Endothelial cell of umbilical vein (primary cell): ENCODE measurements around the gene RAP2A. TPM values are rescaled to one million over a fixed set of nuclear protein-coding genes. Genes with fewer than 3 reads are reported as not detected.

Experiments used
- BruUV-seq: library from RNA; stranded (reverse); fragments of 400-500 nt; replicated peaks from 2 replicates; lab custom pipeline; 2021; lab: Mats Ljungman, UMichigan
- CTCF ChIA-PET: fragments of 300-600, 350-600 bp; sonication (Branson Sonifier 250); formaldehyde crosslinking; loops from one replicate; lab custom pipeline; 2021; ENCODE audit warnings: antibody characterized with exemption, inconsistent platforms; lab: Charles Lee
- POLR2A ChIA-PET: fragments of 300-600, 350-600 bp; sonication (Branson Sonifier 250); formaldehyde crosslinking; loops from one replicate; lab custom pipeline; 2021; ENCODE audit warnings: antibody characterized with exemption, inconsistent platforms; lab: Charles Lee
- DNase-seq: peaks from one replicate; pipeline ENCODE4 v3.0.0-alpha.2; 2011; ENCODE audit warnings: low read depth, low spot score
- FAIRE-seq: peaks from 2 replicates; lab custom pipeline; 2011; peaks lifted over from hg19 to GRCh38; lab: Jason Lieb, UNC
- H2AFZ ChIP-seq: 2 replicates; pipeline ENCODE4 v1.6.0; 2012; ENCODE audit warnings: low read depth, low read length, control low read depth, inconsistent platforms
- H3K27ac ChIP-seq: 2 replicates; pipeline ENCODE4 v1.5.1; 2011; ENCODE audit warnings: low read depth, mild to moderate bottlenecking, control low read depth, low read length, moderate library complexity; ENCODE audit not compliant: insufficient read depth
- H3K27me3 ChIP-seq, 2 experiments: 2 replicates each; pipeline versions ENCODE4 v1.6.0 to v1.6.1; 2011; ENCODE audit warnings: low read length in 2 of 2, mixed read lengths in 1 of 2; ENCODE audit not compliant: control insufficient read depth in 2 of 2, insufficient read depth in 2 of 2
- H3K36me3 ChIP-seq, 2 experiments: 2 replicates in 1 of 2; 3 replicates in 1 of 2; pipeline ENCODE4 v1.5.1; 2011; ENCODE audit warnings: low read length in 2 of 2, mild to moderate bottlenecking in 1 of 2, moderate library complexity in 1 of 2; ENCODE audit not compliant: control insufficient read depth in 2 of 2, insufficient read depth in 2 of 2; ENCODE audit errors: extremely low read depth in 1 of 2
- H3K4me1 ChIP-seq: 3 replicates; pipeline ENCODE4 v1.5.1; 2011; ENCODE audit warnings: mild to moderate bottlenecking, low read length; ENCODE audit not compliant: control insufficient read depth, insufficient read depth; ENCODE audit errors: extremely low read depth
- H3K4me2 ChIP-seq: 2 replicates; pipeline ENCODE4 v1.6.1; 2011; ENCODE audit warnings: low read length, control low read depth, mixed read lengths; ENCODE audit not compliant: insufficient read depth
- H3K4me3 ChIP-seq, 3 experiments: fragments of 200-600 bp in 1 of 3; sonication (generic), shearing (Covaris generic) in 1 of 3; replicated peaks in 1 of 3; 2 replicates each; pipeline ENCODE4 v1.5.1; 2011 to 2016; ENCODE audit warnings: control low read depth in 3 of 3, low read length in 3 of 3, mild to moderate bottlenecking in 2 of 3, inconsistent platforms in 1 of 3, low read depth in 1 of 3, moderate library complexity in 1 of 3; ENCODE audit not compliant: insufficient read depth in 1 of 3
- H3K79me2 ChIP-seq: 2 replicates; pipeline ENCODE4 v1.6.0; 2012; ENCODE audit warnings: low read length, inconsistent platforms; ENCODE audit not compliant: control insufficient read depth, insufficient read depth
- H3K9ac ChIP-seq: replicated peaks from 2 replicates; pipeline ENCODE3; 2011; ENCODE audit warnings: low read length, control low read depth; ENCODE audit not compliant: insufficient read depth; ENCODE audit errors: extremely low read depth
- H3K9me1 ChIP-seq: replicated peaks from 3 replicates; pipeline ENCODE4 v1.6.0; 2011; ENCODE audit warnings: mild to moderate bottlenecking, low read length; ENCODE audit not compliant: control insufficient read depth, insufficient read depth; ENCODE audit errors: extremely low read depth
- H3K9me3 ChIP-seq: replicated peaks from 2 replicates; pipeline ENCODE4 v1.5.1; 2012; ENCODE audit warnings: low read length, inconsistent platforms; ENCODE audit not compliant: control insufficient read depth, insufficient read depth
- H4K20me1 ChIP-seq: replicated peaks from 2 replicates; pipeline ENCODE3; 2011; ENCODE audit warnings: mild to moderate bottlenecking, low read length; ENCODE audit not compliant: control insufficient read depth, insufficient read depth; ENCODE audit errors: extremely low read depth
- CTCF ChIP-seq, 2 donors: IDR thresholded peaks; 1 replicate in 1 of 2; 2 replicates in 1 of 2; pipeline ENCODE4 v1.5.1; 2011; ENCODE audit warnings: low read length in 2 of 2, mild to moderate bottlenecking in 2 of 2, moderate library complexity in 2 of 2, control low read depth in 1 of 2, inconsistent platforms in 1 of 2, low read depth in 1 of 2; ENCODE audit not compliant: insufficient read depth in 1 of 2; ENCODE audit errors: extremely low read depth in 1 of 2
- EZH2 ChIP-seq: IDR thresholded peaks from 2 replicates; pipeline ENCODE4 v1.6.1; 2012; ENCODE audit warnings: borderline replicate concordance, low read depth, mild to moderate bottlenecking, moderate library complexity, low read length, inconsistent platforms; ENCODE audit not compliant: severe bottlenecking
- FOS ChIP-seq: IDR thresholded peaks from 2 replicates; pipeline ENCODE4 v1.6.1; 2011; ENCODE audit warnings: mild to moderate bottlenecking, low read length, moderate library complexity, borderline replicate concordance; ENCODE audit not compliant: insufficient read depth
- GATA2 ChIP-seq: IDR thresholded peaks from 2 replicates; pipeline ENCODE4 v1.7.0; 2011; ENCODE audit warnings: low read depth, mild to moderate bottlenecking, moderate library complexity, mixed read lengths, low read length; ENCODE audit not compliant: insufficient read length, insufficient read depth
- JUN ChIP-seq: IDR thresholded peaks from 2 replicates; pipeline ENCODE4 v1.6.1; 2011; ENCODE audit warnings: borderline replicate concordance, low read depth; ENCODE audit not compliant: insufficient read length, insufficient read depth
- MAX ChIP-seq: IDR thresholded peaks from 2 replicates; pipeline ENCODE4 v1.6.1; 2011; ENCODE audit not compliant: insufficient read depth, insufficient read length
- MYC ChIP-seq: IDR thresholded peaks from one replicate; pipeline ENCODE4 v1.6.1; 2011; ENCODE audit warnings: mild to moderate bottlenecking, low read depth, low read length
- POLR2A ChIP-seq: IDR thresholded peaks from 2 replicates; pipeline ENCODE4 v1.6.1; 2012; ENCODE audit warnings: low read depth, mild to moderate bottlenecking, control low read depth, low read length
- POLR2AphosphoS5 ChIP-seq: IDR thresholded peaks from 2 replicates; pipeline ENCODE4 v1.6.1; 2012; ENCODE audit warnings: low read depth, mild to moderate bottlenecking, control low read depth, low read length, moderate library complexity; ENCODE audit not compliant: insufficient read depth
- dilution Hi-C: fragments of 300-500 bp; cut with MboI; formaldehyde crosslinking; loops from one replicate; pipeline ENCODE4 v1.15.0; 2019; ENCODE audit warnings: low sequenced_read_pairs; ENCODE audit not compliant: extremely low pct_ligation_motif_present
- intact Hi-C: fragments of 100-400 bp; cut with micrococcal nuclease; formaldehyde crosslinking; loops from one replicate; pipeline ENCODE4 v1.10.0; 2022
- polyA plus RNA-seq, 4 experiments: library from polyadenylated mRNA; depleted of rRNA in 3 of 4; stranded (reverse) in 3 of 4; unstranded in 1 of 4; fragments of >200 nt; gene quantifications; 2 replicates each; pipeline versions ENCODE4 v1.2.1 to v1.2.3, GENCODE V29; 2011 to 2012; ENCODE audit warnings: missing spikeins in 1 of 4
- total RNA-seq: library from RNA; stranded (reverse); gene quantifications from 2 replicates; pipeline ENCODE4 v1.2.3, GENCODE V29; 2021

The RAP2A gene
- total and polyA plus RNA-seq, 2 donors (not counting 3 experiments of a cell fraction or from before 2014, with no cell fraction given), result 7.8 to 44.4 TPM

GRCh38 chr13:97464561-97464960 lies 30.6 kb downstream of the RAP2A start:
- Histone ChIP-seq H3K9ac (no peak overlapping the region), H3K36me3 (no peaks in the 10 kb centered on the region), H3K27me3 (no peaks in the 10 kb centered on the region), H3K4me3 (no peak overlapping the region), H3K79me2 (peaks cover 7% of the 10 kb centered on the region), H3K9me1 (no peaks in the 10 kb centered on the region), H3K4me2 (no peak overlapping the region), H2AFZ (no peak overlapping the region), H3K4me1 (no peaks in the 10 kb centered on the region), H3K27ac (no peak overlapping the region), H3K9me3 (no peaks in the 10 kb centered on the region), H4K20me1 (peaks cover 2% of the 10 kb centered on the region)
- dilution Hi-C loops (no loop called here), intact Hi-C loops (no loop called here)
- FAIRE-seq, result no peak
- no TSS peak for BruUV-seq
- TF ChIP-seq EZH2 (no peak), POLR2A (no peak), FOS (no peak), MYC (no peak), GATA2 (no peak), POLR2AphosphoS5 (no peak), JUN (no peak), CTCF (IDR thresholded peaks at IDR 0.05; ENCODE audit: extremely low read depth in 1 of 2, insufficient read depth in 1 of 2, low read depth in 1 of 2, low read length in 2 of 2) (no peak), MAX (no peak)
- no peak for DNase-seq
- POLR2A ChIA-PET, result no interaction called here
- CTCF ChIA-PET, result interaction anchor here (4.2 kb wide), 1 partner anchor 11 kb away, joined by 10 read pairs; no protein-coding TSS in a partner anchor
